H1 (cell line): ENCODE results near the gene VPS37C. TPM values are rescaled to one million over a fixed set of nuclear protein-coding genes. Genes with fewer than 3 reads are reported as not detected.

Experiments
- BRCA1 ChIP-seq: IDR thresholded peaks from 2 replicates; pipeline ENCODE4 v1.6.1; 2012; ENCODE audit warnings: low read depth, low read length, improper control_type of control experiment
- CBX5 ChIP-seq: fragments of 300-800, 300-1000 bp; sonication (generic); IDR thresholded peaks from 2 replicates; pipeline ENCODE4 v1.7.1; 2016; ENCODE audit warnings: antibody characterized with exemption, low read length, low read depth
- CHD2 ChIP-seq: IDR thresholded peaks from 2 replicates; pipeline ENCODE4 v1.6.1; 2012; ENCODE audit warnings: low read length, improper control_type of control experiment
- CTBP2 ChIP-seq: IDR thresholded peaks from 2 replicates; pipeline ENCODE4 v1.7.0; 2011; ENCODE audit warnings: borderline replicate concordance, mild to moderate bottlenecking, moderate library complexity, mixed read lengths, low read length; ENCODE audit not compliant: insufficient read depth, insufficient read length
- HDAC6 ChIP-seq: IDR thresholded peaks from one replicate; pipeline ENCODE4 v1.7.1; 2012; ENCODE audit warnings: low read depth, mild to moderate bottlenecking, inconsistent platforms, low read length, moderate library complexity
- polyA plus RNA-seq, 7 experiments: library from polyadenylated mRNA; depleted of rRNA in 3 of 7; stranded (reverse) in 5 of 7; unstranded in 2 of 7; fragments of >200 nt in 5 of 7; fragments of 200-250 nt in 2 of 7; gene quantifications; 1 replicate in 5 of 7; 2 replicates in 1 of 7; 4 replicates in 1 of 7; pipeline versions ENCODE4 v1.2.1 to v1.2.3, GENCODE V29; 2011 to 2013; ENCODE audit warnings: missing spikeins in 2 of 7, mixed read lengths in 2 of 7
- total RNA-seq: library from RNA; stranded (reverse); fragmentation: NEBNext Ultra II Directional; extraction: Animal tissue kit (Norgen Biotek cat#: 25700); gene quantifications from 2 replicates; pipeline ENCODE4 v1.2.1, GENCODE V29; 2021

Gene VPS37C
- total and polyA plus RNA-seq, 2 of the 8 experiments (the other 6 are each of a cell fraction or from before 2014, with no cell fraction given), result 12.9 to 21.0 TPM

DNA sequence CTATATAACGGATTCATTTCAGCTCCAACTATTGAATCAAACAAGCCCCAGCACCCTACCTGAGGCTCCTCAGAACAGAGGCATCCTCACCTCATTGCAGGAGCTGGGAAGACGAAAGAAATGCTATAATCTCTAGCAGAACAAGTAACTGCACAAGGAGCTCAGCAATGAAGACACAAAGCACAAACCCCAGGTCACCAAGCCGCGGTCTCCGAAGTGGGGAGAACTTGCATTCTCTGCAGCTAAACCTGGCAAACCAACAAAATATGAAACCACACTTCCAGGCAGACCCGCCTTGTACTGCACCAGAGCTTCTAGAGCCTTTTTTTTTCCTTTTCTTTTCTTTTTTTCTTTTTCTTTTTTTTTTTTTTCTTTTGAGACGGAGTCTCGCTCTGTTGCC is 80.7 kb downstream of the VPS37C start (continued):
- TF ChIP-seq BRCA1, result no peak
- TF ChIP-seq CTBP2, result no peak
- TF ChIP-seq CHD2, result no peak
- no peak for TF ChIP-seq HDAC6
- no peak for TF ChIP-seq CBX5

Other genes with a start within 250 kb of the VPS37C start
- gene TMEM109, start 247.3 kb downstream of the VPS37C start, total RNA-seq, result 30.3 and 30.7 TPM in 2 replicates
- gene TMEM109, start 247.3 kb downstream of the VPS37C start, polyA plus RNA-seq (2011; rRNA removed), result 27.3 and 29.9 TPM in 2 replicates
- gene TMEM132A, start 237.0 kb downstream of the VPS37C start, total RNA-seq, result 97.9 and 98.2 TPM in 2 replicates
- 46.6 and 69.0 TPM in 2 replicates for gene TMEM132A, start 237.0 kb downstream of the VPS37C start, polyA plus RNA-seq (2011; rRNA removed)
- gene SLC15A3, start 209.2 kb downstream of the VPS37C start, total RNA-seq, result 25.8 and 33.7 TPM in 2 replicates
- gene SLC15A3, start 209.2 kb downstream of the VPS37C start, polyA plus RNA-seq (2011; rRNA removed), result 31.0 and 36.4 TPM in 2 replicates
- gene CD6, start 189.7 kb downstream of the VPS37C start, total RNA-seq, result 0.19 TPM in 1 of 2 replicates, not detected in the other
- 0.03 TPM in 2 replicates for gene CD6, start 189.7 kb downstream of the VPS37C start, polyA plus RNA-seq (2011; rRNA removed)
- gene CD5, start 58.9 kb downstream of the VPS37C start, total RNA-seq, result not detected in 2 replicates
- gene CD5, start 58.9 kb downstream of the VPS37C start, polyA plus RNA-seq (2011; rRNA removed), result not detected in 2 replicates
- not detected in 2 replicates for gene PGA3, start 42.1 kb upstream of the VPS37C start, total RNA-seq
- gene PGA3, start 42.1 kb upstream of the VPS37C start, polyA plus RNA-seq (2011; rRNA removed), result 0.20 TPM in 1 of 2 replicates, not detected in the other
- gene PGA4, start 60.9 kb upstream of the VPS37C start, total RNA-seq, result not detected in 2 replicates
- gene PGA4, start 60.9 kb upstream of the VPS37C start, polyA plus RNA-seq (2011; rRNA removed), result 1.3 and 2.0 TPM in 2 replicates
- gene PGA5, start 79.7 kb upstream of the VPS37C start, total RNA-seq, result 0.67 and 0.84 TPM in 2 replicates
- gene PGA5, start 79.7 kb upstream of the VPS37C start, polyA plus RNA-seq (2011; rRNA removed), result 2.0 and 2.5 TPM in 2 replicates
- 12.3 and 14.5 TPM in 2 replicates for gene VWCE, start 133.9 kb upstream of the VPS37C start, total RNA-seq
- gene VWCE, start 133.9 kb upstream of the VPS37C start, polyA plus RNA-seq (2011; rRNA removed), result 9.5 and 16.8 TPM in 2 replicates
- 275 and 283 TPM in 2 replicates for gene DDB1, start 171.7 kb upstream of the VPS37C start, total RNA-seq
- gene DDB1, start 171.7 kb upstream of the VPS37C start, polyA plus RNA-seq (2011; rRNA removed), result 239 and 306 TPM in 2 replicates
- gene TKFC, start 171.8 kb upstream of the VPS37C start, total RNA-seq, result 53.5 and 56.0 TPM in 2 replicates
- gene TKFC, start 171.8 kb upstream of the VPS37C start, polyA plus RNA-seq (2011; rRNA removed), result 55.0 and 84.1 TPM in 2 replicates
- gene CYB561A3, start 200.5 kb upstream of the VPS37C start, total RNA-seq, result 29.6 and 32.5 TPM in 2 replicates
- 41.2 and 58.0 TPM in 2 replicates for gene CYB561A3, start 200.5 kb upstream of the VPS37C start, polyA plus RNA-seq (2011; rRNA removed)
- 32.9 and 35.3 TPM in 2 replicates for gene TMEM138, start 200.9 kb upstream of the VPS37C start, total RNA-seq
- 48.6 and 59.0 TPM in 2 replicates for gene TMEM138, start 200.9 kb upstream of the VPS37C start, polyA plus RNA-seq (2011; rRNA removed)
- 20.7 and 24.3 TPM in 2 replicates for gene TMEM216, start 231.2 kb upstream of the VPS37C start, total RNA-seq
- gene TMEM216, start 231.2 kb upstream of the VPS37C start, polyA plus RNA-seq (2011; rRNA removed), result 71.3 and 103 TPM in 2 replicates